Activated naive CD4-positive, alpha-beta T cell treated with anti-CD3 and anti-CD28 coated beads, Interleukin-2, amount 50 U/mL, for 72 hours (primary cell): Measurements from ENCODE around the gene INPP5E. TPM values are rescaled to one million over a fixed set of nuclear protein-coding genes. Genes with fewer than 3 reads are reported as not detected.

Experiments used
- ATAC-seq, 2 donors: fragments of 150-1000 bp; cut with Tn5 transposase; 2 replicates each; pipeline ENCODE4 v1.10.0; 2021; ENCODE audit warnings: mild to moderate bottlenecking in 2 of 2, moderate library complexity in 2 of 2
- DNase-seq, 2 donors: peaks; one replicate each; pipeline ENCODE4 v3.0.0; 2021 to 2022; ENCODE audit warnings: low spot score in 2 of 2
- H3K27ac Mint-ChIP-seq, 2 donors: one replicate each; pipeline ENCODE4 v1.8.0; 2022; ENCODE audit warnings: mild to moderate bottlenecking in 2 of 2, mixed read lengths in 2 of 2
- H3K36me3 Mint-ChIP-seq, 2 donors: one replicate each; pipeline ENCODE4 v1.8.0; 2022; ENCODE audit warnings: mixed read lengths in 2 of 2
- H3K9me3 Mint-ChIP-seq, 2 donors: one replicate each; pipeline ENCODE4 v1.8.0; 2022; ENCODE audit warnings: mixed read lengths in 2 of 2
- total RNA-seq, 2 donors: library from RNA; stranded (reverse); gene quantifications; one replicate each; pipeline ENCODE4 v1.2.3, GENCODE V29; 2022

INPP5E gene
- total RNA-seq = 10 to 100 TPM; 14.4 to 16.0 TPM

GRCh38 chr9:136439481-136440408, at the start of gene INPP5E:
TSS of gene INPP5E (minus strand) at chr9:136439845. CDS start at chr9:136439419, 426 bp downstream.
- H3K9me3 Mint-ChIP-seq = no peaks in the 10 kb centered on the region
- H3K36me3 Mint-ChIP-seq = peaks cover 8 to 10% of the 10 kb centered on the region in 2 donors
- H3K27ac Mint-ChIP-seq = peak within 1 kb of the TSS in 1 of 2 donors; percentile 83

GRCh38 chr9:136488247-136489214, 48.9 kb upstream of the INPP5E start:
- ATAC-seq (peak; percentile 44 to 46), DNase-seq (peak; percentile 78 to 83)
- Mint-ChIP-seq H3K27ac (peak overlapping the region in 1 of 2 donors; percentile 12), H3K36me3 (no peaks in the 10 kb centered on the region), H3K9me3 (no peaks in the 10 kb centered on the region)

More at GRCh38 chr9:136439481-136440408, at the start of gene INPP5E:
- peak; percentile 82 to 87 for ATAC-seq
- DNase-seq = peak; percentile 82 to 98

- DNase-seq (no peak), ATAC-seq (no peak)
- Mint-ChIP-seq H3K27ac (peak overlapping the region in 1 of 2 donors; percentile 12), H3K36me3 (peaks cover 0 to 2% of the 10 kb centered on the region in 2 donors), H3K9me3 (no peaks in the 10 kb centered on the region)
Measured at GRCh38 chr9:136487672-136488071, 48.0 kb upstream of the INPP5E start.

- peaks cover 4 to 8% of the 10 kb centered on the region in 2 donors for H3K36me3 Mint-ChIP-seq
Measured at GRCh38 chr9:136486823-136487620, 47.4 kb upstream of the INPP5E start.

GRCh38 chr9:136486131-136486530, 46.5 kb upstream of the INPP5E start:
- DNase-seq (no peak), ATAC-seq (no peak)
- H3K27ac Mint-ChIP-seq = no peak overlapping the region
- H3K9me3 Mint-ChIP-seq = no peaks in the 10 kb centered on the region
- H3K36me3 Mint-ChIP-seq = peaks cover 10 to 15% of the 10 kb centered on the region in 2 donors

More at GRCh38 chr9:136486823-136487620, 47.4 kb upstream of the INPP5E start:
- Mint-ChIP-seq H3K27ac (no peak overlapping the region), H3K9me3 (no peaks in the 10 kb centered on the region)
- DNase-seq (no peak), ATAC-seq (no peak)

GRCh38 chr9:136485049-136486045, 45.7 kb upstream of the INPP5E start:
- peak in 1 of 2 donors; percentile 19 for ATAC-seq
- H3K36me3 Mint-ChIP-seq = peaks cover 10 to 15% of the 10 kb centered on the region in 2 donors
- no peaks in the 10 kb centered on the region for H3K9me3 Mint-ChIP-seq
- H3K27ac Mint-ChIP-seq = no peak overlapping the region
- peak; percentile 79 to 87 for DNase-seq

GRCh38 chr9:136484153-136485048, 44.8 kb upstream of the INPP5E start:
- Mint-ChIP-seq H3K36me3 (peaks cover 10 to 21% of the 10 kb centered on the region in 2 donors), H3K9me3 (no peaks in the 10 kb centered on the region), H3K27ac (no peak overlapping the region)
- ATAC-seq (no peak), DNase-seq (peak; percentile 21 to 73)

- peak; percentile 75 to 77 for ATAC-seq
- Mint-ChIP-seq H3K36me3 (peaks cover 10 to 21% of the 10 kb centered on the region in 2 donors), H3K27ac (peak overlapping the region; percentile 85 to 98), H3K9me3 (no peaks in the 10 kb centered on the region)
- DNase-seq = peak; percentile 99
Measured at GRCh38 chr9:136483589-136484152, 44.0 kb upstream of the INPP5E start.

- DNase-seq (peak; percentile 99), ATAC-seq (peak; percentile 76 to 77)
- Mint-ChIP-seq H3K36me3 (peaks cover 10 to 21% of the 10 kb centered on the region in 2 donors), H3K27ac (peak within 1 kb of the TSS; percentile 98), H3K9me3 (no peaks in the 10 kb centered on the region)
Measured at GRCh38 chr9:136482793-136483588, 43.3 kb upstream of the INPP5E start, which contains the start of gene SEC16A. TSS of gene SEC16A (minus strand) at chr9:136483040. CDS start at chr9:136477615, 5,425 bp downstream.

- Mint-ChIP-seq H3K27ac (peak overlapping the region; percentile 81 to 98), H3K36me3 (peaks cover 10 to 21% of the 10 kb centered on the region in 2 donors), H3K9me3 (no peaks in the 10 kb centered on the region)
- DNase-seq (peak in 1 of 2 donors; percentile 23), ATAC-seq (no peak)
Measured at GRCh38 chr9:136482046-136482792, 42.6 kb upstream of the INPP5E start.

- no peak for ATAC-seq
- H3K36me3 Mint-ChIP-seq = peaks cover 10 to 21% of the 10 kb centered on the region in 2 donors
Measured at GRCh38 chr9:136481558-136481957, 41.9 kb upstream of the INPP5E start.

More at GRCh38 chr9:136481558-136481957, 41.9 kb upstream of the INPP5E start:
- DNase-seq = no peak
- Mint-ChIP-seq H3K9me3 (no peaks in the 10 kb centered on the region), H3K27ac (peak overlapping the region; percentile 81 to 98)
